PC-3 (cell line): ENCODE results near the gene MYL6. TPM values are rescaled to one million over a fixed set of nuclear protein-coding genes. Genes with fewer than 3 reads are reported as not detected.
A peak's percentile ranks its signal among the peaks of the same experiment; 100 is the strongest.

ENCODE experiments used
- ATAC-seq: fragments of 200-7000 bp; cut with Tn5 transposase; 2 replicates; pipeline ENCODE4 v1.9.1; 2020; ENCODE audit warnings: mild to moderate bottlenecking, moderate library complexity
- BruUV-seq: library from RNA; stranded (reverse); fragments of 400-500 nt; replicated peaks from 2 replicates; lab custom pipeline; 2021; lab: Mats Ljungman, UMichigan
- CTCF ChIA-PET: fragments of 300-600 bp; sonication (Branson Sonifier 250); formaldehyde crosslinking; loops from one replicate; lab custom pipeline; 2022; ENCODE audit warnings: antibody characterized with exemption; lab: Charles Lee
- POLR2A ChIA-PET: fragments of 300-600 bp; sonication (Branson Sonifier 250); formaldehyde crosslinking; loops from one replicate; lab custom pipeline; 2022; ENCODE audit warnings: antibody characterized with exemption; ENCODE audit not compliant: unreplicated experiment; lab: Charles Lee
- DNase-seq: peaks from one replicate; pipeline ENCODE4 v3.0.0-alpha.2; 2015
- H2AFZ ChIP-seq: fragments of 300-600 bp; sonication (generic); 2 replicates; pipeline ENCODE4 v1.6.0; 2016; ENCODE audit warnings: antibody characterized with exemption, low read length
- H3F3A ChIP-seq: fragments of 300-600 bp; sonication (generic); one replicate; pipeline ENCODE4 v1.6.0; 2017; ENCODE audit warnings: antibody characterized with exemption, low read length, control low read depth, mild to moderate bottlenecking; ENCODE audit not compliant: unreplicated experiment
- H3K27ac ChIP-seq: fragments of 300-600 bp; sonication (generic); 2 replicates; pipeline ENCODE4 v1.5.1; 2016; ENCODE audit warnings: mild to moderate bottlenecking, low read length
- H3K27me3 ChIP-seq: fragments of 300-600 bp; sonication (generic); 2 replicates; pipeline ENCODE4 v1.6.1; 2016; ENCODE audit warnings: low read length, mixed read lengths
- H3K36me3 ChIP-seq: fragments of 300-600 bp; sonication (generic); 2 replicates; pipeline ENCODE4 v1.6.1; 2016; ENCODE audit warnings: low read depth, mixed run types, low read length, mixed read lengths
- H3K4me1 ChIP-seq: fragments of 300-600 bp; sonication (generic); 2 replicates; pipeline ENCODE4 v1.5.1; 2016; ENCODE audit warnings: low read length; ENCODE audit not compliant: insufficient read depth
- H3K4me2 ChIP-seq: fragments of 300-600 bp; sonication (generic); 2 replicates; pipeline ENCODE4 v1.6.0; 2016; ENCODE audit warnings: low read length
- H3K4me3 ChIP-seq: fragments of 300-600 bp; sonication (generic); 2 replicates; pipeline ENCODE4 v1.5.1; 2016; ENCODE audit warnings: mild to moderate bottlenecking, low read length, mixed read lengths
- H3K79me2 ChIP-seq: fragments of 300-600 bp; sonication (generic); 2 replicates; pipeline ENCODE4 v1.6.1; 2017; ENCODE audit warnings: low read length, mixed read lengths
- H3K9ac ChIP-seq: fragments of 300-600 bp; sonication (generic); 2 replicates; pipeline ENCODE4 v1.6.0; 2016; ENCODE audit warnings: mild to moderate bottlenecking, low read length
- H3K9me2 ChIP-seq: fragments of 300-600 bp; sonication (generic); replicated peaks from 2 replicates; pipeline ENCODE4 v1.6.1; 2016; ENCODE audit warnings: mixed run types, low read length, mixed read lengths
- H3K9me3 ChIP-seq: fragments of 300-600 bp; sonication (generic); 2 replicates; pipeline ENCODE4 v1.6.1; 2016; ENCODE audit warnings: low read length, mixed read lengths
- H4K20me1 ChIP-seq: fragments of 300-600 bp; sonication (generic); 2 replicates; pipeline ENCODE4 v1.6.1; 2016; ENCODE audit warnings: low read length, mixed read lengths
- EZH2 ChIP-seq: fragments of 300-600 bp; sonication (generic); IDR thresholded peaks from one replicate; pipeline ENCODE4 v1.6.1; 2017; ENCODE audit warnings: antibody characterized with exemption, mild to moderate bottlenecking, low read length; ENCODE audit not compliant: unreplicated experiment
- EZH2phosphoT487 ChIP-seq: fragments of 300-600 bp; sonication (generic); IDR thresholded peaks from 2 replicates; pipeline ENCODE4 v1.6.1; 2018; ENCODE audit warnings: mild to moderate bottlenecking, antibody characterized with exemption, low read length, borderline replicate concordance
- intact Hi-C: fragments of 100-400 bp; cut with micrococcal nuclease; formaldehyde crosslinking; loops from 2 replicates; pipeline ENCODE4 v1.9.0; 2023
- total RNA-seq: library from RNA; depleted of rRNA; stranded (reverse); fragments of >200 nt; gene quantifications from 2 replicates; pipeline ENCODE4 v1.2.3, GENCODE V29; 2014
- TF ChIP-seq, protein P1 (sequence below): fragments of 300-600 bp; sonication (generic); conservative IDR thresholded peaks from 2 replicates; pipeline ENCODE4 v1.5.1; 2017; ENCODE audit warnings: antibody characterized with exemption, low read depth, mild to moderate bottlenecking, low read length

The MYL6 gene
- total RNA-seq, 1 experiment from 2014 or later: 1,385 TPM

DNA sequence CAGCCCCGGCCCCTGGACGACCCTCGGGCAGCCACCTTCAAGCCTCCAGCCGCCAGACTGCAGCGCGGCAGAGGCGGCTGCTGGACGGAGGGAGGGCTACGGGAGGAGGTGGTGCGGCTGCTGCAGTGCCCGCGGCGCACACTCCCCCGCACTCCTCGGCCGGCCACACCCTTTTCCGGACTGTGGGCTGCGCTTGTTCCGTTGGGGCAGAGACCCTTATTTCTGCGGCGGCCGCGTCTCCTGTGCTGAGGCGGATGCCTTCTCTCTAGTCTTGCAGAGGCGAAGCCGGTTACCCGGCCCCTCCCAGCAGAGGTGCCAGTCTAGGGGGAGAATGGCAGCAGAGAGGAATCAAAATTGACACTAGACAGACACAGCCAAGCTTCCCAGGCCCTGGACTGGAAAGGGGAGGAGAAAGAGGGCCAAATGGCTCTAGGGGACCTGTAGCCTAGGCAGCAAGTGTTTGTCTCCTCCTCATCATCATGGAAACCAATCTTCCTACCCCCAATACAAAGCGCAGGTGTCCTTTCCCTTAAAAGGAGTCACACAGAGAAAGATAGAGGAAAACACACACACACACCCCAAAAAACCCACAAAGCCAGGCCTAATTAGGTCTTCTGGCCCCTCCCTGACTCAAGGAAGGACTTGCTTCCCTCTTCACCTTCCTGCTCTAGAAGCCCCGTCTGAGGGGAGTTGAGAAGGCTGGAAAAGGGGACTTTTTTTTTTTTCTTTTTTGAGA is 28.8 kb upstream of the MYL6 start:
- H3K4me1 ChIP-seq: peaks cover 27% of the 10 kb centered on the region
- peaks cover 25% of the 10 kb centered on the region for H3K79me2 ChIP-seq
- no TSS peak for BruUV-seq
- H4K20me1 ChIP-seq: no peaks in the 10 kb centered on the region
- ChIA-PET CTCF (no interaction called here), POLR2A (interaction anchor here (0.6 to 0.7 kb wide), 3 partner anchors 29 to 222 kb away, joined by 4 to 6 read pairs (median 5); partner anchors contain the start of gene MYL6)
- intact Hi-C loops: no loop called here
- no peaks in the 10 kb centered on the region for H3K9me2 ChIP-seq
- peaks cover 32% of the 10 kb centered on the region for H3K36me3 ChIP-seq
- peak overlapping the region; percentile 84 for H3K9ac ChIP-seq
- no peaks in the 10 kb centered on the region for H3K9me3 ChIP-seq
- peak overlapping the region; percentile 96 for H3K4me3 ChIP-seq
- ATAC-seq (peak; percentile 36), DNase-seq (peak; percentile 62)
- no peak overlapping the region; the same call in 1 of the 2 replicates for H3K27ac ChIP-seq
- H3K4me2 ChIP-seq: peak overlapping the region; percentile 100
- H2AFZ ChIP-seq: peak overlapping the region; percentile 85
- TF ChIP-seq EZH2phosphoT487 (no peak), EZH2 (no peak)
- TF ChIP-seq, protein P1, sequence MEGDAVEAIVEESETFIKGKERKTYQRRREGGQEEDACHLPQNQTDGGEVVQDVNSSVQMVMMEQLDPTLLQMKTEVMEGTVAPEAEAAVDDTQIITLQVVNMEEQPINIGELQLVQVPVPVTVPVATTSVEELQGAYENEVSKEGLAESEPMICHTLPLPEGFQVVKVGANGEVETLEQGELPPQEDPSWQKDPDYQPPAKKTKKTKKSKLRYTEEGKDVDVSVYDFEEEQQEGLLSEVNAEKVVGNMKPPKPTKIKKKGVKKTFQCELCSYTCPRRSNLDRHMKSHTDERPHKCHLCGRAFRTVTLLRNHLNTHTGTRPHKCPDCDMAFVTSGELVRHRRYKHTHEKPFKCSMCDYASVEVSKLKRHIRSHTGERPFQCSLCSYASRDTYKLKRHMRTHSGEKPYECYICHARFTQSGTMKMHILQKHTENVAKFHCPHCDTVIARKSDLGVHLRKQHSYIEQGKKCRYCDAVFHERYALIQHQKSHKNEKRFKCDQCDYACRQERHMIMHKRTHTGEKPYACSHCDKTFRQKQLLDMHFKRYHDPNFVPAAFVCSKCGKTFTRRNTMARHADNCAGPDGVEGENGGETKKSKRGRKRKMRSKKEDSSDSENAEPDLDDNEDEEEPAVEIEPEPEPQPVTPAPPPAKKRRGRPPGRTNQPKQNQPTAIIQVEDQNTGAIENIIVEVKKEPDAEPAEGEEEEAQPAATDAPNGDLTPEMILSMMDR: no peak
- no peaks in the 10 kb centered on the region for H3K27me3 ChIP-seq
- H3F3A ChIP-seq: no peaks in the 10 kb centered on the region

DNA sequence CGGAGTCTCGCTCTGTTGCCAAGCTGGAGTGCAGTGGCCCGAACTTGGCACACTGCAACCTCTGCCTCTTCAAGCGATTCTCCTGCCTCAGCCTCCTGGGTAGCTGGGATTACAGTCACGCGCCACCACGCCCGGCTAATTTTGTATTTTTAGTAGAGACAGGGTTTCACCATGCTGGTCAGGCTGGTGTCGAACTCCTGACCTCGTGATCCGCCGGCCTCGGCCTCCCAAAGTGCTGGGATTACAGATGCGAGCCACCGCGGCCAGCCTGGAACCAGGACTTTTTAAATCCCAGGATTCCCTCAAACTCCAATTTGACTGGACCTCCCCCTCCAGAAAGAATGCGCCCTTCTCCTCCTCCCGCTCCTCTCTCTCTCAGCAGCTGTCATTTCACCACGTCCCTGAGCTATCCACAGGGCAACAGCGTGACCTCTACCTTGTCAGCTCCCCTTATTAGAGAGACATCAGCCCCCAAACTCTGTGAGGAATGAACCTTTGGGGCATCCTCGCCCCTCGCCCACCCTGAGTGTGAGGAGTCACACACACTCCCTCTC is 28.1 kb upstream of the MYL6 start:
- H3K4me1 ChIP-seq: peaks cover 27% of the 10 kb centered on the region
- H3K4me3 ChIP-seq: peak overlapping the region; percentile 96; the same call in 1 of the 2 replicates
- H3K4me2 ChIP-seq: peak overlapping the region; percentile 100
- intact Hi-C loops: no loop called here
- no peaks in the 10 kb centered on the region for H3K9me3 ChIP-seq
- no peak overlapping the region for H3K27ac ChIP-seq
- H3K36me3 ChIP-seq: peaks cover 32% of the 10 kb centered on the region
- H3K79me2 ChIP-seq: peaks cover 25% of the 10 kb centered on the region
- no peak overlapping the region for H3K9ac ChIP-seq
- POLR2A ChIA-PET: interaction anchor here (0.6 kb wide), 1 partner anchor 223 kb away, joined by 5 read pairs; no protein-coding TSS in a partner anchor
- TF ChIP-seq EZH2phosphoT487: no peak
- TF ChIP-seq, protein P1: no peak
- no peak for TF ChIP-seq EZH2
- no peak overlapping the region for H2AFZ ChIP-seq
- H3F3A ChIP-seq: no peaks in the 10 kb centered on the region
- no peaks in the 10 kb centered on the region for H3K9me2 ChIP-seq
- CTCF ChIA-PET: no interaction called here
- no peaks in the 10 kb centered on the region for H3K27me3 ChIP-seq
- DNase-seq (no peak), ATAC-seq (no peak)
- BruUV-seq: no TSS peak
- no peaks in the 10 kb centered on the region for H4K20me1 ChIP-seq

DNA sequence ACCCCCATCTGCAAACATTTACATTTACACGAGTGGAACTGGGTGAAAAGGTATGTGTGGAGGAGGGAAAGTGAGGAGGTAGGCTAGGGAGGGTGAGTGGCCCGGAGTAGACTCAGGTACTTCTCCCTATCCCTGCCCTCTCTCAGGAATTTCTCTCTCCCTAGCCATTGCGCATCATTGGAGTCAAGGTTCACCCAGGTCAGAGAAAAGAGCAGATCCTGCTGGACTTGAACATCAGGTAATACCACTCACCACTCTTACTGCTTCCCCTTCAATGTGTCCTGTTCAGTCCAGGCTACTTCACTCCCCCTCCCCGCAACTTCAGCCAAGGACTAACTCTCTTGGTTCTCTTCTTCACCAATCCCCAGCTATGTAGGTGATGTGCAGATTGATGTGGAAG is 27.3 kb upstream of the MYL6 start:
- peaks cover 25% of the 10 kb centered on the region for H3K79me2 ChIP-seq
- no peak for DNase-seq
- H3K36me3 ChIP-seq: peaks cover 32% of the 10 kb centered on the region
- TF ChIP-seq, protein P1: no peak
- TF ChIP-seq EZH2phosphoT487 (no peak), EZH2 (no peak)
- no peak overlapping the region for H3K9ac ChIP-seq
- no peak overlapping the region for H2AFZ ChIP-seq
- CTCF ChIA-PET: no interaction called here
- POLR2A ChIA-PET: no interaction called here
- H3K4me2 ChIP-seq: peak overlapping the region; percentile 5; the same call in 1 of the 2 replicates
- H3K4me1 ChIP-seq: peaks cover 27% of the 10 kb centered on the region
- H4K20me1 ChIP-seq: no peaks in the 10 kb centered on the region
- no peak overlapping the region for H3K27ac ChIP-seq
- no peaks in the 10 kb centered on the region for H3K9me3 ChIP-seq
- H3K27me3 ChIP-seq: no peaks in the 10 kb centered on the region
- intact Hi-C loops: no loop called here
- H3F3A ChIP-seq: no peaks in the 10 kb centered on the region
- H3K9me2 ChIP-seq: no peaks in the 10 kb centered on the region
- ATAC-seq: no peak
- H3K4me3 ChIP-seq: no peak overlapping the region
- no TSS peak for BruUV-seq
